Neutrophil (primary cell): ENCODE data around the gene CCDC186.
"Not testable (repeated sequence)": the region's sequence is repeated elsewhere in the genome, so short reads cannot be mapped to it uniquely, and the experiment has no call there.

Experiments
- H3K27ac ChIP-seq: fragments of 200-600 bp; sonication (generic); 2 replicates; pipeline ENCODE4 v1.5.1; 2016; ENCODE audit warnings: mild to moderate bottlenecking, moderate library complexity
- H3K27me3 ChIP-seq: fragments of 200-600 bp; sonication (generic); 2 replicates; pipeline ENCODE4 v1.6.0; 2016; ENCODE audit warnings: mild to moderate bottlenecking
- H3K36me3 ChIP-seq: fragments of 200-600 bp; sonication (generic); 2 replicates; pipeline ENCODE4 v1.5.1; 2017
- H3K4me1 ChIP-seq, 2 experiments: fragments of 200-600 bp in 1 of 2; sonication (generic) in 1 of 2; 1 replicate in 1 of 2; 2 replicates in 1 of 2; pipeline versions ENCODE4 v1.5.1 to v1.6.1; 2013 to 2016; ENCODE audit warnings: low read depth in 1 of 2, low read length in 1 of 2, mild to moderate bottlenecking in 1 of 2, moderate library complexity in 1 of 2; ENCODE audit not compliant: control insufficient read depth in 1 of 2, insufficient read depth in 1 of 2
- H3K4me3 ChIP-seq, 2 experiments: fragments of 200-600 bp in 1 of 2; sonication (generic) in 1 of 2; 1 replicate in 1 of 2; 2 replicates in 1 of 2; pipeline ENCODE4 v1.5.1; 2013 to 2016; ENCODE audit warnings: low read depth in 1 of 2, low read length in 1 of 2, mild to moderate bottlenecking in 1 of 2, moderate library complexity in 1 of 2
- H3K9me3 ChIP-seq: fragments of 200-600 bp; sonication (generic); 2 replicates; pipeline ENCODE4 v1.5.1; 2016
- TF ChIP-seq, protein P1 (sequence below): fragments of 200-600 bp; sonication (generic); IDR thresholded peaks from 2 replicates; pipeline ENCODE4 v1.5.1; 2016; ENCODE audit warnings: antibody characterized with exemption

Gene CCDC186

DNA sequence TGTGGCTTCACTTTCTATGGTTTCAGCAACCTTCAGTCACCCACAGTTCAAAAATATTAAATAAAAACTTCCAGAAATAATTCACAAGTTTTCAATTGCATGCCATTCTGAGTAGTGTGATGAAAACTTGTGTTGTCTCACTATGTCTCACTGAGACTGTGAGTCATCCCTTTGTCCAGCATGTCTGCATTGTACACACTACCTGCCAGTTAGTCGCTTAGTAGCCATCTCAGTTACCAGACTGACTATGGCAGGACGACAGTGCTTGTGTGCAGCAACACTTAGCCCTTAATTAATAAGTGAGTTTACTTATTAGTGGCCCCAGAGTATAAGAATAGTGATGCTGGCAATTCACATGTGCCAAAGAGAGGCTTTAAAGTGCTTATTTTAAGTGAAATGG, 22.5 kb downstream of the CCDC186 start:
- Histone ChIP-seq H3K27ac (no peak overlapping the region), H3K4me1 (no peaks in the 10 kb centered on the region), H3K4me3 (no peak overlapping the region), H3K36me3 (peaks cover 70% of the 10 kb centered on the region), H3K9me3 (no peaks in the 10 kb centered on the region), H3K27me3 (no peaks in the 10 kb centered on the region)
- TF ChIP-seq, protein P1, sequence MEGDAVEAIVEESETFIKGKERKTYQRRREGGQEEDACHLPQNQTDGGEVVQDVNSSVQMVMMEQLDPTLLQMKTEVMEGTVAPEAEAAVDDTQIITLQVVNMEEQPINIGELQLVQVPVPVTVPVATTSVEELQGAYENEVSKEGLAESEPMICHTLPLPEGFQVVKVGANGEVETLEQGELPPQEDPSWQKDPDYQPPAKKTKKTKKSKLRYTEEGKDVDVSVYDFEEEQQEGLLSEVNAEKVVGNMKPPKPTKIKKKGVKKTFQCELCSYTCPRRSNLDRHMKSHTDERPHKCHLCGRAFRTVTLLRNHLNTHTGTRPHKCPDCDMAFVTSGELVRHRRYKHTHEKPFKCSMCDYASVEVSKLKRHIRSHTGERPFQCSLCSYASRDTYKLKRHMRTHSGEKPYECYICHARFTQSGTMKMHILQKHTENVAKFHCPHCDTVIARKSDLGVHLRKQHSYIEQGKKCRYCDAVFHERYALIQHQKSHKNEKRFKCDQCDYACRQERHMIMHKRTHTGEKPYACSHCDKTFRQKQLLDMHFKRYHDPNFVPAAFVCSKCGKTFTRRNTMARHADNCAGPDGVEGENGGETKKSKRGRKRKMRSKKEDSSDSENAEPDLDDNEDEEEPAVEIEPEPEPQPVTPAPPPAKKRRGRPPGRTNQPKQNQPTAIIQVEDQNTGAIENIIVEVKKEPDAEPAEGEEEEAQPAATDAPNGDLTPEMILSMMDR, result no peak

DNA sequence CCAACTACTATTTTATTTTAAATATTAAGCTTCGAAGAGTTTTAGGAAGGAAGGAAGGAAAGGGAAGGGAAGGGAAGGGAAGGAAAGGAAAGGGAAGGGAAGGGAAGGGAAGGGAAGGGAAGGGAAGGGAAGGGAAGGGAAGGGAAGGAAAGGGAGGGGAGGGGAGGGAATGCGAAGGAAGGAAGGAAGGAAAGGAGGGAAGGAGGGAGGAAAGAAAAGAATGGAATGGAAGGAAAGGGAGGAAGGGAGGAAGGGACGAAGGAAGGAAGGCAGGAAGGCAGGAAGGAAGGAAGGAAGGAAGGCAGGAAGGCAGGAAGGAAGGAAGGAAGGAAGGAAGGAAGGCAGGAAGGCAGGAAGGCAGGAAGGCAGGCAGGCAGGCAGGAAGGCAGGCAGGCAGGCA, 24.5 kb downstream of the CCDC186 start:
- not testable (repeated sequence) for H3K4me3 ChIP-seq, H3K27me3 ChIP-seq, H3K9me3 ChIP-seq, H3K27ac ChIP-seq, H3K4me1 ChIP-seq
- peaks cover 73% of the 10 kb centered on the region for H3K36me3 ChIP-seq

DNA sequence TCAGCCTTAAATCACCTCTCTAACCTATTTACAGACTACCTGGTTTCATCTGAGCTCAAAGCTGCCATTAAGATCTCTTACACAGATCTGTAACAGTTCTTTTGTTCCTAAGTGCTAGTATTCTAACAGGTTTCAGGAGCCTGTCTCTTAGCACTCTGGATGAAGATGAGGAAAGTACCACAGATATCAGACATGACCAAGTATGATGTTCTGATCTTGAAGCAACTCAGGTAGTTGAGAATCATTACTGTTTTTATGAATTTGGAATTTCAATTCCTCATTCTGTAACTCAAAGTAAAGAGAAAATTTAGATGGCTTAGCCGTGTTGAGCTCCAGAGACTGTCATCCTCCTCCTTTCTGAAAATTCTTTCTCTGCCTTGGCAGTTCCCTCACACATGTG, 30.8 kb downstream of the CCDC186 start:
- Histone ChIP-seq H3K4me1 (no peaks in the 10 kb centered on the region), H3K27me3 (no peaks in the 10 kb centered on the region), H3K27ac (no peak overlapping the region), H3K36me3 (peaks cover 81% of the 10 kb centered on the region), H3K9me3 (no peaks in the 10 kb centered on the region), H3K4me3 (no peak overlapping the region)
- TF ChIP-seq, protein P1, result no peak

DNA sequence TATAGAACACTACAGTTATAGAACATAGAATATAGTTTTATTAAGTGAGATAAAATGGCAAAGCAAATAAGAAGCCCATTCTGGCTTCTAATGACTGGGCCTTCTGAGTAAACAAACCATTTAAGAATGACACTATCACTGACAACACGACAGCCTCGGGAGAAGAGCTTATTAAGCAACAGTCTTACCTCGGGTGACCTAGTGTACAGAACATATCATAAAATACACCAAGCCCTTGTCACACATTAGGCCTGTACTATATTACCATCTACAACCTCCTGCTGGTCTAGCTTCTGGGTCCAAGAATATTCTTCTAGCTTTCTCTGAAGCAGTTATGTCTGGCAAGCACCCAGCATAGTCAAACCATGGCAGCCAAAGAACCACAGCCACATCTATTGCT, 32.0 kb downstream of the CCDC186 start:
- H3K27me3 ChIP-seq, result no peaks in the 10 kb centered on the region
- no peaks in the 10 kb centered on the region for H3K4me1 ChIP-seq
- H3K27ac ChIP-seq, result no peak overlapping the region
- no peaks in the 10 kb centered on the region for H3K9me3 ChIP-seq
- TF ChIP-seq, protein P1, result no peak
- peaks cover 76% of the 10 kb centered on the region for H3K36me3 ChIP-seq
- H3K4me3 ChIP-seq, result no peak overlapping the region

DNA sequence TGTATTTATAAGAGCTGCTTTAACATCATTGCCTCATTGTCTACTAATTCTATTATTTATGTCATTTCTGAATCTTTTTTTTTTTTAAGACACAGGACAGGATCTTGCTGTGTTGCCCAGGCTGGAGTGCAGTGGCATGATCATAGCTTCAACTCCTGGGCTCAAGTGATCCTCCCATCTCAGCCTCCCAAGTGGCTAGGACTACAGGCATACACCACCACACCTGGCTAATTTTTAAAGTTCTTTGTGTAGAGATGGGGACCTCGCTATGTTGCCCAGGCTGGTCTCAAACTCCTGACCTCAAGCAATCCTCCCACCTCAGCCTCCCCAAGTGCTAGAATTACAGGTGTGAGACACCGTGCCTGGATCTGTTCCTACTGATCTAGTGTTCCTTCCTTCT, 33.2 kb downstream of the CCDC186 start:
- peaks cover 76% of the 10 kb centered on the region for H3K36me3 ChIP-seq
- H3K4me1 ChIP-seq, H3K9me3 ChIP-seq, H3K4me3 ChIP-seq, H3K27me3 ChIP-seq, H3K27ac ChIP-seq: not testable (repeated sequence)

DNA sequence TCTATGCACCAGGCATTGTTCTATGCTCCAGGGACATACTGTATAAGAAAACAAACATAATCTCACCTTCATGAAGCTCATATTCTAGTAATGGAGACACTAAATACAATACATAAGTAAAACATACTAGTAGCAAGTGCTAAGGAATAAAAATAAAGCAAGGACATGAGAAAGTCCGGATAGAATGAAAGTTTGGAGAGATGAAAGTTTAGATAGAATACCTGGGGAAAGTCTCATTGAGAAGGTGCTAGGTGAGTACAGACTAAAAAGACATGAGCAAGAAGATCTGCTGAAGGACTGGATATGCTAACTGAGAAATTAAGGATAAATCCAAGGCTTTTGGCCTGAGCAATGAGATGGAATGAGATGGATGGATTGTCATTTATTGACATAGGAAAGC, 34.0 kb downstream of the CCDC186 start:
- Histone ChIP-seq H3K36me3 (peaks cover 76% of the 10 kb centered on the region), H3K4me3 (no peak overlapping the region), H3K27me3 (no peaks in the 10 kb centered on the region), H3K9me3 (no peaks in the 10 kb centered on the region), H3K27ac (no peak overlapping the region), H3K4me1 (no peaks in the 10 kb centered on the region)
- TF ChIP-seq, protein P1, result no peak

DNA sequence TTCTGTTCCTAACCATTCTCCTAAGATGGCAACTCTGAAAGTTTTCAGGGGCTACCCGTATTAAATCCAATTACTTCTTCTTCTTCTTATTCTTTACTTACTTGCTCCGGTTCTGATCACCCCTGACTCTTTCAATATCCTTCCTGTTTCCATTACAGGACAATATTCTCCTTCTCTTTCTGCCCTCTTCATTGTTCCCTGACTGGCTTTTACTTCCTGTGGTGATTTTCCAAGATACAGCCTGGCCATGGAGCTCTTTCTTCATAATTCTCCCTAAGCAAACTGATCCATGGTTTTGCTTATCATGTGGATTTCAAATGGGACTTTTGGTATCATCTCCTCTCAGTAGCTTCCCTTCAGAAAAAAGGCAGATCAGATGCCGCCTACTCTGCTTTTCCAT, 35.4 kb downstream of the CCDC186 start:
- Histone ChIP-seq H3K9me3 (no peaks in the 10 kb centered on the region), H3K27ac (no peak overlapping the region), H3K27me3 (no peaks in the 10 kb centered on the region), H3K36me3 (peaks cover 79% of the 10 kb centered on the region), H3K4me1 (no peaks in the 10 kb centered on the region), H3K4me3 (no peak overlapping the region)
- TF ChIP-seq, protein P1, result no peak
